GM18873 (cell line): ENCODE results near the gene AFAP1L1.

Experiments
- ATAC-seq: cut with Tn5 transposase; IDR thresholded peaks from one replicate; pipeline ENCODE4 v1.9.1; 2021; ENCODE audit warnings: mild to moderate bottlenecking, moderate library complexity, moderate number of reproducible peaks; ENCODE audit not compliant: unreplicated experiment, low FRiP score

The AFAP1L1 gene

DNA sequence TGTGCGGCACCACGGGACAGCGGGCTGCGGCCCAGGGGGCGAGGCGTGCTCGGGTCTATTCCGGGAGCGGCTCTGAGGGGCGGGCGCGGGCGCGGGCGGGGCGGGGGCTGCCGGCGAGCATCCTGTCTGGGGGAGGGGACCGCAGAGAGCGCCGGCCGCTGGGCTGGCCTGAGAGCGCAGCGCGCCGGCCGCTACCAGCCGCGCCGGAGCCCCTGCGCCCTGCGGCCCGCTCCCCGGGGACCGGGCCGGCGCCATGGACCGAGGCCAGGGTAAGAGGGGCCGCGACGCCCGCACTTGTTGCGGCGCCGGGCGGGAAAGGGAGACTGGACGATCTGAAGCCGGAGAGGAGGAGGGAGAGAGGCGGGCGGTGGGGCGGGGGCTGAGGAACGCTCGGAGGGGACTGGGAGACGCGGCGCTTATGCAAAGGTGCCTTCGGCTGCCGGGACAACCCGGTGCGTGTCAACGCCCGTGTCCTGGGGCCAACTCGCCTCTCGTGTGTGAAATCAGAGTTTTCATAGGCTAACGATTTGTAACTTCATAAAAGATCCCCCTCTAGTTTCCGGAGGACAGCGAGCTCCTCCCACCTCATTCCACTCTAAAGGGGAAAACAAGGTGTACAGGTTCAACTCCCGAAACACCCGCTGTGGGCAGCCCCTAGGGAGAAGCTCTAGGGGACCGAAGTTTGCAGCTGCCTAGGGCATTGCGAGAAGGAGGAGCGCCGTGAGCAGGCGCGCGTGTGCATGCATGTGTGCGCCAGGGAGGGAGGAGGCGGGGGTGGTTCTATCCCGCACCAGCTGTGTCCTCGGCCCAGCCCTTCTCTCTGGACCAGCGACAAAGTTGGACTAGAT, at the start of gene AFAP1L1:
Gene AFAP1L1 (plus strand): TSS at position 144 of the 848 bp plus-strand sequence. CDS start 110 bp downstream, at position 254.
- no peak for ATAC-seq

GRCh38 chr5:149223081-149223848, 48.4 kb upstream of the AFAP1L1 start:
- no peak for ATAC-seq

- ATAC-seq = no peak
These were observed 47.4 kb upstream of the AFAP1L1 start for GRCh38 chr5:149224282-149224681.

DNA sequence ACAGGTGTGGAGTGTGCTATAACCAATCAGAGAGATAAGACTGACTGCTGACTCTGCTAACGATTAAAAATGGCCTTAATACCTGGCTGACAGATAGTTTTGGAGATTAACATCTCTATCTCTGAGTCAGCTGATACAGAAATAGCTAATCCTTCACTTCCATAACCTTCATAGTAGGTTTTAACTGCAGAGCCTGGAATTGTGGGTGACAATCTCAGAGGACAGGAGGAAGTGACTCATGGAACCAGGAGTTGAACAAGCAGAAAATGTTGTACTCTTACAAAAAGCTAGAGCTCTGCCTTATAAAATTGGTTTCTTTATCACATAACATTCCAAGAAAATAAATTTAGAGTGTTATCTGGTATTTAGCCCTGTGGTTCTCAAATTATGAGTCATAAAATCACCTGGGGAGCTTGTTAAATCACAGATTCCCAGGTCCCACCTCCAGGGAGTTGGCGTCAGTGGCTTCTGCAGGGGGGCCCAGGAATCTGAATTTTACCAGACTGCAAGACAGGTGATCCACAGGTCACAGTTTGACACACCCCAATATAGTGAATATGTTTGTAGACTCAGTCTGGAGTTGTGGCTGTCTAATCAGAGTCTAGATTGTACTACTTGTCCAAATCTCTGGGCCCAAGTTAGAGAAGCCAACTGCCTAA, 44.4 kb upstream of the AFAP1L1 start:
- no peak for ATAC-seq

GRCh38 chr5:149228618-149229297, 42.9 kb upstream of the AFAP1L1 start:
- ATAC-seq = no peak

GRCh38 chr5:149229298-149229937, 42.2 kb upstream of the AFAP1L1 start:
- no peak for ATAC-seq

- ATAC-seq = no peak
These were observed 35.8 kb upstream of the AFAP1L1 start for GRCh38 chr5:149235841-149236240.

- no peak for ATAC-seq
These were observed 34.0 kb upstream of the AFAP1L1 start for GRCh38 chr5:149237662-149238061.

- no peak for ATAC-seq
These were observed 33.1 kb upstream of the AFAP1L1 start for GRCh38 chr5:149238540-149238939.

DNA sequence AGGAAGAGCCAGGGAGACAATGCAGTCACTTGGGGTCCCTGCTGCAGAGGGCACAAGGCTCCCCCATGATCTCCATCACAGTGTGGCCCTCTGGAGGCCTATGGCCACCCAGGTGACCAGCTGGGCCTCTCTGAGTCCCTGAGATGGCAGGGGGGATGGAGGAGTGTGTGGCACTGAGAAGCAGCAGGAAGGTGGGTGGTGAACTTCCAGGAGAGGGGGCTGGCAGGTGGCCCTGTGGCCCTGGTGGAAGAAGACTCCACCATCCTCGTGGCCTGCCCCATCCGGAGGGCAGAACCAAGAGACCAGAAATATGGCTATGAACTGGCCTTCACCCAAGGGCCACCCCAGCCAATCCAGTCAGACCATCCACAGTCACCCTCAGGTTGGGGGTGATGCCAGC, 31.7 kb upstream of the AFAP1L1 start:
- no peak for ATAC-seq

DNA sequence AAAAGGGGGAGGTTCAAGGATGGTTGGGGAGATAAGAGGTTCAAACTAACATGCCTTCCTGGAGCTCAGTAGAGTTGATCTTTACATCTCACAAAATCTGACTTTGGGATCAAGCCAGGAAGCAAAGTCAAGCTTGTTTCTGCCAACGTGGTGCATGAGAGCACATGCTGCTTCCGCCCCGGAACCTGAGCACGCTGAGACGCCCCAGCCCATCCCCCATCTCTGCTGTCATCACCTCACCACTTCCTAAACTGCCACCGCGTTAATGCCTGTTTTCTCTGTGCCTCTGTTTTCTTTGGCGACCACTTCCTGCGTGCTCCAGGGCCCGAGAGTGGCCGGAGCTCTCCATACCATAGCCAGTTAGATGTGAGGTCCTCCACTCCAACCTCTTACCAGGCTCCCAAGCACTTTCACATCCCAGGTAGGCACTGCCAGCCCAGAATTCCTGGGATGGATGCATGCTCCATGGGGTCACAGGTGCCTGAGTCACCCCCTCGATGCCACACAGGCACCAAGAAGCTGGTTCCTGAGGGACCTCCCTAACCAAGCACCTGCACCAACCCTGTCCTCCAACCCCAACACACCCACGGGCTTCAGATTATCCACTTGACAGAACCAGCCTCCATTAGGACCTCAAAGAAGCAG, 31.2 kb upstream of the AFAP1L1 start:
- no peak for ATAC-seq

DNA sequence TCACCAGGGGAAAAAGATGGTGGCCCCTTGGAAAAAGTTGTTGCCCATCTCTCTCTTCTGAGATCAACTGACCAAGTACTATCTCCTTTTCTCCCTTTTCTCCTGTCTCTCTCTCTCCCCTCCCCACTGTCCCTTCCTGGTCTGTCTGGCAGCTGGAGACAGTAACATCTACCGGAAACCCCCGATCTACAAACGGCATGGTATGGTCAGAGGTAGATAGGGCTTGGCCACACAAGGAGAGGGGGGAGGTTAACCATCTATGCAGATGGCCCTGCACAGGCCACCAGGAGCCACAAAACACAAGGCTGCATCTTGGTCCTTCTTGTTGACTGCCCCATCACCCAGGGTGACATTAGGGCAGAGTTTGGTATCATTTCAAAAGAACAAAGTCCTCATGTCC, 29.3 kb upstream of the AFAP1L1 start:
- no peak for ATAC-seq

DNA sequence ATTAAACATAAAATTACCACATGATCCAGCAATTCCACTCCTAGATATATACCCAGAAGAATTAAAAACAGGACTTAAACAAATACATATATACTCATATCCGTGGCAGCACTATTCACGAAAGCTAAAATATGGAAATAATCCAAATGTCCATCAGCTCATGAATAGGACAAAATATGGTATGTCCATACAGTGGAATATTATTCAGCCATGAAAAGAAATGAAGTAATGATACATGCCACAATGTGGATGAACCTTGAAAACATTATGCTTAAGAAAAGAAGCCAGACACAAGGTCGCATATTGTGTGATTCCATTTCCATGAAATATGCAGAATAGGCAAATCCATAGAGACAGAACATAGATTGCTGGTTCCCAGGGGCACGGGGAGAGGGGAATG, 24.8 kb upstream of the AFAP1L1 start:
- ATAC-seq = no peak

DNA sequence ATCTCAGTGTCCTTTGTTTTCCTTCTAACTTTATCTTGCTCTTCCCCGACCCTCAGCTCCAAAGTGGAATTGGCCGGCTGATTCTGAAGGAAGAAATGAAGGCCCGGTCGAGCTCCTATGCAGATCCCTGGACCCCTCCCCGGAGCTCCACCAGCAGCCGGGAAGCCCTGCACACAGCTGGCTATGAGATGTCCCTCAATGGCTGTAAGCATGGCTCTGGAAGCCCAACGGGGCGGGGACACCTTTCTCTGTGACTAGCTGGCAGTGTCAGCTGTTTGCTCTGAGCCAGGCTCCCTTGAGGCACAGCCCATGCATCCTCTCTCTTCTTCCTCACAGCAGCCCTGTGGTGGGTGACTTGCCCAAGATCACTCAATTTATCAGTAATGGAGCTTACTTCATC, 23.9 kb upstream of the AFAP1L1 start:
- ATAC-seq = no peak

DNA sequence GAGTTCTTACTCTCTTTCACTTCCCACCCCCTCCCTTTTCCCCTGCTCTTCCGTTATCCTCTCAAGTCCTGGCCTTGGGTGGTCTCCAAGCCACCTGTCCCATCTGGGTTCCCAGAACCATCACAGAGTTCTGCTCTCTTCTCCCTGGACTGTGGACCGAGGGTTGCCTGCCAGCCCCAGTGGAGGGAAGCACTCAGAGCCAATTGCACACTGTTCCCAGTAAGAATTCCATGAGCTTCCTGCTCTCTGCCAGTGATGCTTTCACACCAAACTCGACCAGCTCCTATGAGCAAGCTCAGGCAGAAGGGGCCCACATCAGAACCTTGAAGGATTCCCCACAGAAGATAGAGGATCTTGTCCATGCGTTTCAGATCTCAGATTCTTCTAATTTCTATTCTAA, 20.1 kb upstream of the AFAP1L1 start:
- no peak for ATAC-seq

- no peak for ATAC-seq
These were observed 17.2 kb upstream of the AFAP1L1 start for GRCh38 chr5:149254506-149254905.

GRCh38 chr5:149256451-149256850, 15.2 kb upstream of the AFAP1L1 start:
- no peak for ATAC-seq

DNA sequence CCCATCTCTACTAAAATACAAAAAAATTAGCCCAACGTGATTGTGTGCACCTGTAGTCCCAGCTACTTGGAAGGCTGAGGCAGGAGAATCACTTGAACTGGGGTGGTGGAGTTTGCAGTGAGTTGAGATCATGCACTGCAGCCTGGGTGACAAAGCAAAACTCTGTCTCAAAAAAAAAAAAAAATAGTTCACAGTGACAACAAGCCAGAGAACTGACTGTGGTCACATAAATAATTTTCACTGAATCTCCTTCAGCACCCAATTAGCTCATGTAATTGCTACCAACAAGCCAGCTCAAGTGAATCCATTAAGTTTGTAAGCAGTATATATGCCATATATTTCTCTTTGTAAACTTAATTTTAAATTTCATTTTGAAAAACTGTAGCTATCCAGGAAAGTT, 14.5 kb upstream of the AFAP1L1 start:
- no peak for ATAC-seq

GRCh38 chr5:149257889-149258705, 13.6 kb upstream of the AFAP1L1 start:
- ATAC-seq = no peak
